Measurements from ENCODE around the gene YBEY. TPM values are rescaled to one million over a fixed set of nuclear protein-coding genes. Genes with fewer than 3 reads are reported as not detected.

The YBEY gene
- total and polyA plus RNA-seq, 4 donors, result 7.7 to 16.7 (median 13.5) TPM

GRCh38 chr21:46289655-46290179 is 3.6 kb downstream of the YBEY start:
- intact Hi-C loops (cut with DNase I), result loop anchor here (5.0 kb wide), 2 partner anchors 33 to 62 kb away; partner anchors contain the start of genes C21orf58 (in 1 of the 2), LSS (in 1 of the 2) and PCNT (in 1 of the 2)
- no peaks in the 10 kb centered on the region for H3K36me3 ChIP-seq (ENCODE audit: control insufficient read depth in 1 of 2, insufficient read depth in 2 of 2, low read length in 1 of 2)
- H3K4me1 ChIP-seq (ENCODE audit: control insufficient read depth in 1 of 2, insufficient read depth in 2 of 2, low read length in 2 of 2), result no peaks in the 10 kb centered on the region
- 77 to 84% methylated on average over 6 of the region's 6 CpGs for WGBS, 2 donors
- no peaks in the 10 kb centered on the region for H3K27me3 ChIP-seq (ENCODE audit: control insufficient read depth in 1 of 2, insufficient read depth in 2 of 2, low read length in 1 of 2)
- ATAC-seq (ENCODE audit: low FRiP score) (no peak), DNase-seq (no peak)
- no peak overlapping the region for H3K27ac ChIP-seq (ENCODE audit: low read depth in 1 of 2, low read length in 2 of 2)
- H3K9me3 ChIP-seq (ENCODE audit: control insufficient read depth, low read length), result no peaks in the 10 kb centered on the region
- no peak overlapping the region for H3K4me3 ChIP-seq (ENCODE audit: low read length in 2 of 2)

DNA sequence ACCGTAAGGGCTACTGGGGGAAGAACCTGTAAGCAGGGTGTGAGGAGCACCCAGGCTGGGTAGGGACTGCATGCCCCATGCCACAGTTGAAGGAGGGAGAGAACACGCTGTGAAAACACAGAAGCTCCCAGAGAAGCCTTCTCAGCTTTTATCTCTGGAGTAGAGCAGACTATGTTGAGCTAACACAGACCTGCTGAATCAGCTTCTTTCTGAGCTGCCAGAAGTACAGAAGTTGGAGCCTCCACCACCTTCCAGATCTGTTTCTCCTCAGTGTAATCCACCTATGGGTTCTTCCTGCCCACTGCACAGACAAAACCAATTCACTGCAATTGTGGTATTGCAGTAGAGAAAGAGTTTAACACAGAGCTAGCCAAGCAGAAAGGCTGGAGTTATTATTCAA is 5.4 kb downstream of the YBEY start:
- no peak for ATAC-seq (ENCODE audit: low FRiP score)

DNA sequence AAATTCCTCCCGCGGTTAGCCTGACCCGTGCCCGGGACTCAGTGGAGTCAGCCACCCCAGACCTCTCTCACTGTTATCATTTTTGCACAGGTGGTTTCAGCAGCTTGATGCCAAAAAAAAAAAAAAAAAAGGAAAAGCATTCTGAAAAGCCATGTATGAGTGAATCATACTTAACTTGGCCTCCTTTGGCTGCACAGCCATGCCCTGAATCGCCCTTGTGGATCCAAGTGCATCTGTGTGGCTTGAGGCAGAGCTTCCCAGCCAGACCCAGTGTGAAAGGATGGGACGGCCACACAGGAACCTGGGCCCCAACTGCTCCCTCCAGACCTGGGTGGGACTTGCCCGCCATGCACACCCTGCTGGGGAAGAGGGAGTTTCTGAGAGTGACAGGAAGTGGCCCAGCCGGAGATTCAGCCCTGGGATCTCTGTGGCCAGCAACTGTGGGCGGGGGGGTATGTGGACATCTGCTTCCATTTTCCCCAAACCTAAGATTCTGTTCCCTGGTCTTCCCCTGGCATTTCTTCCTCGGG is 8.6 kb downstream of the YBEY start:
- 56 to 70% methylated on average over 10 of the region's 10 CpGs for WGBS, 2 donors
- intact Hi-C loops (cut with DNase I), result no loop called here
- Histone ChIP-seq H3K4me1 (ENCODE audit: control insufficient read depth in 1 of 2, insufficient read depth in 2 of 2, low read length in 2 of 2) (no peaks in the 10 kb centered on the region), H3K4me3 (ENCODE audit: low read length in 2 of 2) (no peak overlapping the region), H3K36me3 (ENCODE audit: control insufficient read depth in 1 of 2, insufficient read depth in 2 of 2, low read length in 1 of 2) (no peaks in the 10 kb centered on the region), H3K27ac (ENCODE audit: low read depth in 1 of 2, low read length in 2 of 2) (no peak overlapping the region), H3K27me3 (ENCODE audit: control insufficient read depth in 1 of 2, insufficient read depth in 2 of 2, low read length in 1 of 2) (no peaks in the 10 kb centered on the region), H3K9me3 (ENCODE audit: control insufficient read depth, low read length) (no peaks in the 10 kb centered on the region)
- no peak for ATAC-seq (ENCODE audit: low FRiP score)
- no peak for DNase-seq

More for the DNA sequence above, 5.4 kb downstream of the YBEY start:
- Histone ChIP-seq H3K4me1 (ENCODE audit: control insufficient read depth in 1 of 2, insufficient read depth in 2 of 2, low read length in 2 of 2) (no peaks in the 10 kb centered on the region), H3K36me3 (ENCODE audit: control insufficient read depth in 1 of 2, insufficient read depth in 2 of 2, low read length in 1 of 2) (no peaks in the 10 kb centered on the region), H3K4me3 (ENCODE audit: low read length in 2 of 2) (no peak overlapping the region), H3K27ac (ENCODE audit: low read depth in 1 of 2, low read length in 2 of 2) (no peak overlapping the region), H3K27me3 (ENCODE audit: control insufficient read depth in 1 of 2, insufficient read depth in 2 of 2, low read length in 1 of 2) (no peaks in the 10 kb centered on the region), H3K9me3 (ENCODE audit: control insufficient read depth, low read length) (no peaks in the 10 kb centered on the region)
- WGBS, 2 donors, result 97 to 100% methylated on average over 2 of the region's 2 CpGs
- intact Hi-C loops (cut with DNase I), result no loop called here
- DNase-seq, result no peak

GRCh38 chr21:46295177-46295770 is 9.1 kb downstream of the YBEY start:
- no peaks in the 10 kb centered on the region for H3K9me3 ChIP-seq (ENCODE audit: control insufficient read depth, low read length)
- H3K4me1 ChIP-seq (ENCODE audit: control insufficient read depth in 1 of 2, insufficient read depth in 2 of 2, low read length in 2 of 2), result no peaks in the 10 kb centered on the region
- H3K27me3 ChIP-seq (ENCODE audit: control insufficient read depth in 1 of 2, insufficient read depth in 2 of 2, low read length in 1 of 2), result no peaks in the 10 kb centered on the region
- WGBS, 2 donors, result 58 to 61% methylated on average over 8 to 9 of the region's 9 CpGs
- H3K4me3 ChIP-seq (ENCODE audit: low read length in 2 of 2), result no peak overlapping the region
- DNase-seq, result no peak
- intact Hi-C loops (cut with DNase I), result no loop called here
- no peak overlapping the region for H3K27ac ChIP-seq (ENCODE audit: low read depth in 1 of 2, low read length in 2 of 2)
- no peaks in the 10 kb centered on the region for H3K36me3 ChIP-seq (ENCODE audit: control insufficient read depth in 1 of 2, insufficient read depth in 2 of 2, low read length in 1 of 2)
- ATAC-seq (ENCODE audit: low FRiP score), result peak; percentile 41

DNA sequence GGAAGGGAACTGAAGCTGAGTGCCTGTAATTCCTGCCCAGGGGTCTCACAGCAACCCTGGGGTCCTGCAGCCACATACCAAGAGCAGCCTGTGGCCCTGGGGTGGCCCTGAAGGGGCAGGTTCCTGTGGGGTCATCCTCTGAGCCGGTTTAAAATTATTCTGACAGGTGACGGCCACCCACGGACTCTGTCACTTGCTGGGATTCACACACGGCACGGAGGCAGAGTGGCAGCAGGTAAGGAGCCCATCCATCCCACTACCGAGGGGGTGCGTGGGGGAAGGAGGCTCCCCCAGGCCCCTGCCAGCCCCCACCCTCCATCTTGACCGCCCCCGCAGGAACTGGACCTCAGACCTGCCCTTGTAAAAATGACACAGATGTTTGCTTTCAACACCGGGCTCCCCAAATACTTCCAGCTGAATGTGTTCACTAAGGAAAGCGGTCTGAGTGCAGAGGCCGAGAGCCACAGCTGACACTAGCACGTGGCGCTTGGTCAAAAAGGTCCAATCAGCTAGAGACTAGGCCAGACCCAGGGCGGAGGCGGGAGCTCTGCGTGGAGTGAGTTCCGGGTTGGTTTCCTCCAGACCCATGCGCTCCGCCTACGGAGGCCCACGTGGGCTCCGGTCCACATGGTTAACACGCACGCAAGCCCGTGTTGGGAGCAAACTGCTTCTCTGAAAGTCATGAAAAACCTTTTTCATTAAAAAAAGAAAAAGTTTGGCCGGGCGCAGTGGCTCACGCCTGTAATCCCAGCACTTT is 10.0 kb downstream of the YBEY start:
- Histone ChIP-seq H3K36me3 (ENCODE audit: control insufficient read depth in 1 of 2, insufficient read depth in 2 of 2, low read length in 1 of 2) (no peaks in the 10 kb centered on the region), H3K27ac (ENCODE audit: low read depth in 1 of 2, low read length in 2 of 2) (no peak overlapping the region), H3K9me3 (ENCODE audit: control insufficient read depth, low read length) (no peaks in the 10 kb centered on the region), H3K4me1 (ENCODE audit: control insufficient read depth in 1 of 2, insufficient read depth in 2 of 2, low read length in 2 of 2) (no peaks in the 10 kb centered on the region), H3K4me3 (ENCODE audit: low read length in 2 of 2) (no peak overlapping the region), H3K27me3 (ENCODE audit: control insufficient read depth in 1 of 2, insufficient read depth in 2 of 2, low read length in 1 of 2) (no peaks in the 10 kb centered on the region)
- DNase-seq (peak; percentile 84 to 91), ATAC-seq (ENCODE audit: low FRiP score) (peak; percentile 69)
- intact Hi-C loops (cut with DNase I), result no loop called here
- 57 to 78% methylated on average over 29 of the region's 29 CpGs for WGBS, 2 donors

GRCh38 chr21:46297338-46298271 is 11.5 kb downstream of the YBEY start:
- WGBS, 2 donors, result 2 to 3% methylated on average over 83 to 84 of the region's 84 CpGs
- Histone ChIP-seq H3K36me3 (ENCODE audit: control insufficient read depth in 1 of 2, insufficient read depth in 2 of 2, low read length in 1 of 2) (no peaks in the 10 kb centered on the region), H3K4me3 (ENCODE audit: low read length in 2 of 2) (peak overlapping the region in 1 of 2 donors; percentile 8), H3K9me3 (ENCODE audit: control insufficient read depth, low read length) (no peaks in the 10 kb centered on the region), H3K4me1 (ENCODE audit: control insufficient read depth in 1 of 2, insufficient read depth in 2 of 2, low read length in 2 of 2) (no peaks in the 10 kb centered on the region), H3K27ac (ENCODE audit: low read depth in 1 of 2, low read length in 2 of 2) (no peak overlapping the region), H3K27me3 (ENCODE audit: control insufficient read depth in 1 of 2, insufficient read depth in 2 of 2, low read length in 1 of 2) (no peaks in the 10 kb centered on the region)
- ATAC-seq (ENCODE audit: low FRiP score), result peak; percentile 51
- intact Hi-C loops (cut with DNase I), result no loop called here
- DNase-seq, result no peak

DNA sequence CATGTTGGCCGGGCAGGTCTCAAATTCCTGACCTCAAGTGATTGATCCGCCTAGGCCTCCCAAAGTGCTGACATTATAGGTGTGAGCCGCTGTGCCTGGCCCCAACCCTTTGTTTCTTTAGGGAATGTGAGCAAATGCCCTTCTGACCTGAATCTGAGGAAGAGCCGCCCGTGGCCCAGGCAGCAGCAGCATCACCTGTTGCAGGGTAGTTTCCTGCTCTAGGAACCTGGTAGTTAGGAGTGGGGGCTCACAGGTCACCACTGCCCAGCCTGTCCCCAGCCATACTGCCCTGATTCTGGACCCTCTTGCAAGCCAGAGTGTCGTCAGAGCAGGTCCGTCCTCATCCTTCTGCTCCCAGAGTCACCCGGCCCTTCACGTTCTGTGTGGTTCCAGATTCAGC is 13.0 kb downstream of the YBEY start:
- H3K4me1 ChIP-seq (ENCODE audit: control insufficient read depth in 1 of 2, insufficient read depth in 2 of 2, low read length in 2 of 2), result no peaks in the 10 kb centered on the region
- no peak overlapping the region for H3K4me3 ChIP-seq (ENCODE audit: low read length in 2 of 2)
- intact Hi-C loops (cut with DNase I), result no loop called here
- no peaks in the 10 kb centered on the region for H3K9me3 ChIP-seq (ENCODE audit: control insufficient read depth, low read length)
- H3K27me3 ChIP-seq (ENCODE audit: control insufficient read depth in 1 of 2, insufficient read depth in 2 of 2, low read length in 1 of 2), result no peaks in the 10 kb centered on the region
- WGBS, 2 donors, result 86% methylated on average over 9 of the region's 9 CpGs
- DNase-seq, result no peak
- H3K27ac ChIP-seq (ENCODE audit: low read depth in 1 of 2, low read length in 2 of 2), result no peak overlapping the region
- no peak for ATAC-seq (ENCODE audit: low FRiP score)
- no peaks in the 10 kb centered on the region for H3K36me3 ChIP-seq (ENCODE audit: control insufficient read depth in 1 of 2, insufficient read depth in 2 of 2, low read length in 1 of 2)

GRCh38 chr21:46301759-46302158 is 15.6 kb downstream of the YBEY start:
- no peak overlapping the region for H3K4me3 ChIP-seq (ENCODE audit: low read length in 2 of 2)
- no peaks in the 10 kb centered on the region for H3K4me1 ChIP-seq (ENCODE audit: control insufficient read depth in 1 of 2, insufficient read depth in 2 of 2, low read length in 2 of 2)
- H3K36me3 ChIP-seq (ENCODE audit: control insufficient read depth in 1 of 2, insufficient read depth in 2 of 2, low read length in 1 of 2), result no peaks in the 10 kb centered on the region
- intact Hi-C loops (cut with DNase I), result no loop called here
- no peaks in the 10 kb centered on the region for H3K27me3 ChIP-seq (ENCODE audit: control insufficient read depth in 1 of 2, insufficient read depth in 2 of 2, low read length in 1 of 2)
- no peak overlapping the region for H3K27ac ChIP-seq (ENCODE audit: low read depth in 1 of 2, low read length in 2 of 2)
- no peaks in the 10 kb centered on the region for H3K9me3 ChIP-seq (ENCODE audit: control insufficient read depth, low read length)
- 94 to 95% methylated on average over 11 to 14 of the region's 14 CpGs for WGBS, 2 donors
- peak; percentile 31 for ATAC-seq (ENCODE audit: low FRiP score)
- no peak for DNase-seq
